Lower lobe of right lung (tissue), 2 donors: Measurements from ENCODE around the gene TSPOAP1. TPM values are rescaled to one million over a fixed set of nuclear protein-coding genes. Genes with fewer than 3 reads are reported as not detected.
A peak's percentile ranks its signal among the peaks of the same experiment; 100 is the strongest.

Experiments used
- ATAC-seq, 2 donors: fragments of 200-7000 bp; cut with Tn5 transposase; one replicate each; pipeline ENCODE4 v1.9.1; 2020 to 2022; ENCODE audit warnings: mild to moderate bottlenecking in 2 of 2, moderate library complexity in 2 of 2
- DNase-seq: peaks from one replicate; pipeline ENCODE4 v3.0.0-alpha.2; 2020
- H3K27ac ChIP-seq: fragments of 200-600 bp; one replicate; pipeline ENCODE4 v1.8.0; 2022
- H3K27me3 ChIP-seq: fragments of 200-600 bp; one replicate; pipeline ENCODE4 v1.8.0; 2022; ENCODE audit warnings: low read depth
- H3K36me3 ChIP-seq: fragments of 200-600 bp; one replicate; pipeline ENCODE4 v1.8.0; 2022; ENCODE audit warnings: mild to moderate bottlenecking
- H3K4me1 ChIP-seq: fragments of 200-600 bp; one replicate; pipeline ENCODE4 v1.8.0; 2022
- H3K4me3 ChIP-seq: fragments of 200-600 bp; one replicate; pipeline ENCODE4 v1.8.0; 2022; ENCODE audit warnings: mild to moderate bottlenecking
- H3K9me3 ChIP-seq: fragments of 200-600 bp; one replicate; pipeline ENCODE4 v1.8.0; 2022
- intact Hi-C: fragments of 100-400 bp; cut with DNase I; formaldehyde crosslinking; loops from one replicate; pipeline ENCODE4 v1.11.0; 2022
- total RNA-seq: library from RNA; stranded (reverse); fragmentation: NEBNext Ultra II Directional; extraction: Animal tissue kit (Norgen Biotek cat#: 25700); gene quantifications from one replicate; pipeline ENCODE4 v1.2.1, GENCODE V29; 2021
- TF ChIP-seq, protein P1 (sequence below): fragments of 200-600 bp; IDR thresholded peaks from one replicate; pipeline ENCODE4 v1.8.0; 2022; ENCODE audit warnings: antibody characterized with exemption, mild to moderate bottlenecking
- donor health status: DM: no; HTN: yes; CAD: no; lungs with severe emphysema.

TSPOAP1 gene
- total RNA-seq, 1 donor from 2014 or later: 20.2 TPM

- peaks cover 63% of the 10 kb centered on the region for H3K4me1 ChIP-seq
- H3K36me3 ChIP-seq: peaks cover 25% of the 10 kb centered on the region
- no peaks in the 10 kb centered on the region for H3K9me3 ChIP-seq
- H3K4me3 ChIP-seq: no peak overlapping the region
- no peak overlapping the region for H3K27ac ChIP-seq
- intact Hi-C loops: no loop called here
- DNase-seq: no peak
- no peak for ATAC-seq
- TF ChIP-seq, protein P1, sequence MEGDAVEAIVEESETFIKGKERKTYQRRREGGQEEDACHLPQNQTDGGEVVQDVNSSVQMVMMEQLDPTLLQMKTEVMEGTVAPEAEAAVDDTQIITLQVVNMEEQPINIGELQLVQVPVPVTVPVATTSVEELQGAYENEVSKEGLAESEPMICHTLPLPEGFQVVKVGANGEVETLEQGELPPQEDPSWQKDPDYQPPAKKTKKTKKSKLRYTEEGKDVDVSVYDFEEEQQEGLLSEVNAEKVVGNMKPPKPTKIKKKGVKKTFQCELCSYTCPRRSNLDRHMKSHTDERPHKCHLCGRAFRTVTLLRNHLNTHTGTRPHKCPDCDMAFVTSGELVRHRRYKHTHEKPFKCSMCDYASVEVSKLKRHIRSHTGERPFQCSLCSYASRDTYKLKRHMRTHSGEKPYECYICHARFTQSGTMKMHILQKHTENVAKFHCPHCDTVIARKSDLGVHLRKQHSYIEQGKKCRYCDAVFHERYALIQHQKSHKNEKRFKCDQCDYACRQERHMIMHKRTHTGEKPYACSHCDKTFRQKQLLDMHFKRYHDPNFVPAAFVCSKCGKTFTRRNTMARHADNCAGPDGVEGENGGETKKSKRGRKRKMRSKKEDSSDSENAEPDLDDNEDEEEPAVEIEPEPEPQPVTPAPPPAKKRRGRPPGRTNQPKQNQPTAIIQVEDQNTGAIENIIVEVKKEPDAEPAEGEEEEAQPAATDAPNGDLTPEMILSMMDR: no peak
- H3K27me3 ChIP-seq: peaks cover 5% of the 10 kb centered on the region
These were observed 11.8 kb upstream of the TSPOAP1 start for GRCh38 chr17:58340405-58340876.

DNA sequence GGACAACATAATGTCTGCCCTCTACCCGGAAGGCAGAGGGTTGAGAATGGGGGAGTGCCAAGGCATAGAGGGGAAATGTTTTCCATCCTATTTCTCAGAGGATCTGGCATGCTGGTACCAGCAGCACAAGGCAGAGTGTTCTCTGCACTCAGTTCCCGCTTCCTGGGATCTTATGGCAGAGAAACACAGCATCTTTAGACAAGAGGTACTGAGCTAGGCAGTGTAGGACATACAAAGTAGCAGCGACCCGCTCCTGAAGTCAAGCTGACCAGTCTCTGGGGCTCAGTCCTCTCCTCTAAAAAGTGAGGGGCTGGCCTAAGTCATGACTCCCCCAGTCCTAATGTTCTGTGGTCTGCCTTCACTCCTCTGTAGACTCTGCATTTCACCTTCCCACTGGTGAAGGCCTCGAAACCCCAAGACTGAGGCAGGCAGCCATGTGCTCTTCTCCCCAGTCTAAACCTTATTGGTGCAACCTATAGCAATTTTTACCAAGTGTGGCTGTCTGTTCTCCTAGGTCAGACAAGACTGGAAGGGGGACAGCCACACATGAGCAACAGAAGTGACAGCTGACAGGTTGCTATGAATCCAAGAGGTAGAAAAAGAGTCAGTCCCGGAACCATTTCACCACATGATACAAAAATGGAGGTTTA, 11.3 kb upstream of the TSPOAP1 start:
- Histone ChIP-seq H3K4me3 (peak overlapping the region; percentile 46), H3K36me3 (peaks cover 19% of the 10 kb centered on the region), H3K27me3 (peaks cover 5% of the 10 kb centered on the region), H3K9me3 (no peaks in the 10 kb centered on the region), H3K4me1 (peaks cover 68% of the 10 kb centered on the region), H3K27ac (peak overlapping the region; percentile 95)
- TF ChIP-seq, protein P1: no peak
- ATAC-seq (no peak), DNase-seq (no peak)
- intact Hi-C loops: no loop called here

GRCh38 chr17:58338841-58339754, 10.5 kb upstream of the TSPOAP1 start:
- H3K36me3 ChIP-seq: peaks cover 11% of the 10 kb centered on the region
- DNase-seq: peak; percentile 81
- intact Hi-C loops: no loop called here
- peak overlapping the region; percentile 46 for H3K4me3 ChIP-seq
- TF ChIP-seq, protein P1: no peak
- H3K27me3 ChIP-seq: peaks cover 5% of the 10 kb centered on the region
- peaks cover 68% of the 10 kb centered on the region for H3K4me1 ChIP-seq
- ATAC-seq: peak; percentile 61 to 74
- H3K27ac ChIP-seq: peak overlapping the region; percentile 95
- H3K9me3 ChIP-seq: no peaks in the 10 kb centered on the region

GRCh38 chr17:58338454-58338840, 9.9 kb upstream of the TSPOAP1 start:
- DNase-seq (no peak), ATAC-seq (peak; percentile 22 to 25)
- TF ChIP-seq, protein P1: no peak
- intact Hi-C loops: no loop called here
- H3K36me3 ChIP-seq: peaks cover 5% of the 10 kb centered on the region
- peak overlapping the region; percentile 46 for H3K4me3 ChIP-seq
- H3K4me1 ChIP-seq: peaks cover 68% of the 10 kb centered on the region
- peaks cover 5% of the 10 kb centered on the region for H3K27me3 ChIP-seq
- no peaks in the 10 kb centered on the region for H3K9me3 ChIP-seq
- peak overlapping the region; percentile 95 for H3K27ac ChIP-seq

- ATAC-seq (peak; percentile 85 to 93), DNase-seq (peak; percentile 92)
- intact Hi-C loops: no loop called here
- TF ChIP-seq, protein P1: no peak
- Histone ChIP-seq H3K36me3 (no peaks in the 10 kb centered on the region), H3K9me3 (no peaks in the 10 kb centered on the region), H3K4me1 (peaks cover 68% of the 10 kb centered on the region), H3K27me3 (peaks cover 5% of the 10 kb centered on the region), H3K27ac (peak overlapping the region; percentile 95), H3K4me3 (peak overlapping the region; percentile 46)
These were observed 9.2 kb upstream of the TSPOAP1 start for GRCh38 chr17:58337600-58338453.
